ENCODE results near the gene PRUNE2.

Gene PRUNE2

GRCh38 chr9:76904661-76905457, 1.1 kb downstream of the PRUNE2 start:
- H3K27me3 ChIP-seq, result no peaks in the 10 kb centered on the region; the same call in 1 of the 2 replicates
- no peak for TF ChIP-seq CTCF (IDR thresholded peaks at IDR 0.05; ENCODE audit: low read depth, low read length)

GRCh38 chr9:76902395-76902794, 3.5 kb downstream of the PRUNE2 start:
- Histone ChIP-seq H3K36me3 (peaks cover 4% of the 10 kb centered on the region), H3K4me1 (peaks cover 20% of the 10 kb centered on the region), H3K9me3 (no peaks in the 10 kb centered on the region), H3K4me3 (ENCODE audit: low read depth, low read length) (peak overlapping the region; percentile 28), H3K27me3 (no peaks in the 10 kb centered on the region; the same call in 1 of the 2 replicates)
- DNase-seq, result no peak
- TF ChIP-seq CTCF (IDR thresholded peaks at IDR 0.05; ENCODE audit: low read depth, low read length), result no peak

More at GRCh38 chr9:76904661-76905457, 1.1 kb downstream of the PRUNE2 start:
- DNase-seq, result no peak
- H3K4me3 ChIP-seq (ENCODE audit: low read depth, low read length), result peak overlapping the region; percentile 83
- H3K9me3 ChIP-seq, result no peaks in the 10 kb centered on the region
- peaks cover 19% of the 10 kb centered on the region for H3K4me1 ChIP-seq
- peaks cover 4% of the 10 kb centered on the region for H3K36me3 ChIP-seq

GRCh38 chr9:76901801-76902200, 4.1 kb downstream of the PRUNE2 start:
- H3K36me3 ChIP-seq, result peaks cover 4% of the 10 kb centered on the region
- TF ChIP-seq CTCF (IDR thresholded peaks at IDR 0.05; ENCODE audit: low read depth, low read length), result no peak
- no peaks in the 10 kb centered on the region for H3K9me3 ChIP-seq
- no peaks in the 10 kb centered on the region; the same call in 1 of the 2 replicates for H3K27me3 ChIP-seq
- peak; percentile 16 for DNase-seq
- no peak overlapping the region for H3K4me3 ChIP-seq (ENCODE audit: low read depth, low read length)
- peaks cover 14% of the 10 kb centered on the region for H3K4me1 ChIP-seq

GRCh38 chr9:76900884-76901440, 5.0 kb downstream of the PRUNE2 start:
- DNase-seq, result no peak
- Histone ChIP-seq H3K36me3 (peaks cover 4% of the 10 kb centered on the region), H3K27me3 (no peaks in the 10 kb centered on the region; the same call in 1 of the 2 replicates), H3K4me1 (peaks cover 11% of the 10 kb centered on the region), H3K9me3 (no peaks in the 10 kb centered on the region), H3K4me3 (ENCODE audit: low read depth, low read length) (no peak overlapping the region)
- no peak for TF ChIP-seq CTCF (IDR thresholded peaks at IDR 0.05; ENCODE audit: low read depth, low read length)

- TF ChIP-seq CTCF (IDR thresholded peaks at IDR 0.05; ENCODE audit: low read depth, low read length), result no peak
- Histone ChIP-seq H3K36me3 (peaks cover 4% of the 10 kb centered on the region), H3K4me3 (ENCODE audit: low read depth, low read length) (no peak overlapping the region), H3K4me1 (peaks cover 11% of the 10 kb centered on the region), H3K27me3 (no peaks in the 10 kb centered on the region; the same call in 1 of the 2 replicates), H3K9me3 (no peaks in the 10 kb centered on the region)
- DNase-seq, result no peak
Observed at GRCh38 chr9:76898786-76899185, 7.1 kb downstream of the PRUNE2 start.

Measured in BE2C (cell line).